Measurements from ENCODE around the gene LMLN. TPM values are rescaled to one million over a fixed set of nuclear protein-coding genes. Genes with fewer than 3 reads are reported as not detected.

The LMLN gene
- total and polyA plus RNA-seq, 4 donors = 2.4 to 17.2 (median 8.2) TPM

DNA sequence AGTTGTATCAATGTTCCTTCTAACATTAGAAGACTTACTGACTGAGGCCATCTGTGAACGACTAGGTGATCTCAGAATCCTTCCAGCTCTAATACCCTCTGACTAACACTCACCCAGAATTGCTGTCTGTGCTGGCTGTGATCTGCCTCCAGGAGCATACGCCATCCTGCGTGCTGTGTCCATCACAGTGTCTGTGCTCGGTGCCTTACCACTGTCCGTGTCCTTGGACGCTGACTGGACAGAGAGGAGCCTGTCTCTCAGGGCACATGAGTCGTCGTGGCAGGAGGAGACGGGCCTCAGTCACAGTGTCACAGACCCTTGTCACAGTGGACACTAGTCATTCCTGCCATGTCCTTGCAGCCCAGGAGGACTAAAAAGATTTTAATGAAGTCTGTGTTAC, 83.1 kb downstream of the LMLN start:
- ATAC-seq (ENCODE audit: insufficient read depth, low FRiP score) (no peak), DNase-seq (no peak)
- 93 to 94% methylated on average over 9 of the region's 9 CpGs for WGBS, 2 donors
- no peak for TF ChIP-seq CTCF (IDR thresholded peaks at IDR 0.05; ENCODE audit: control extremely low read depth, extremely low read depth)
- H3K9me3 ChIP-seq (ENCODE audit: control insufficient read depth in 4 of 4, insufficient read depth in 3 of 4, low read length in 3 of 4) = peaks cover 0 to 3% (median 0%) of the 10 kb centered on the region in 4 donors
- H3K27me3 ChIP-seq (ENCODE audit: control insufficient read depth in 3 of 3, insufficient read depth in 3 of 3, low read length in 2 of 3) = no peaks in the 10 kb centered on the region
- H3K9ac ChIP-seq (ENCODE audit: insufficient read depth in 1 of 2, low read length in 2 of 2) = no peak overlapping the region
- no peak overlapping the region for H3K27ac ChIP-seq (ENCODE audit: low read depth in 1 of 2, low read length in 1 of 2)
- H3K36me3 ChIP-seq (ENCODE audit: control insufficient read depth in 4 of 4, insufficient read depth in 4 of 4, low read length in 4 of 4) = peaks cover 0 to 7% (median 6%) of the 10 kb centered on the region in 4 donors
- H3K4me1 ChIP-seq (ENCODE audit: control insufficient read depth in 5 of 5, insufficient read depth in 5 of 5, low read length in 5 of 5) = no peaks in the 10 kb centered on the region
- H3K4me3 ChIP-seq = no peak overlapping the region

DNA sequence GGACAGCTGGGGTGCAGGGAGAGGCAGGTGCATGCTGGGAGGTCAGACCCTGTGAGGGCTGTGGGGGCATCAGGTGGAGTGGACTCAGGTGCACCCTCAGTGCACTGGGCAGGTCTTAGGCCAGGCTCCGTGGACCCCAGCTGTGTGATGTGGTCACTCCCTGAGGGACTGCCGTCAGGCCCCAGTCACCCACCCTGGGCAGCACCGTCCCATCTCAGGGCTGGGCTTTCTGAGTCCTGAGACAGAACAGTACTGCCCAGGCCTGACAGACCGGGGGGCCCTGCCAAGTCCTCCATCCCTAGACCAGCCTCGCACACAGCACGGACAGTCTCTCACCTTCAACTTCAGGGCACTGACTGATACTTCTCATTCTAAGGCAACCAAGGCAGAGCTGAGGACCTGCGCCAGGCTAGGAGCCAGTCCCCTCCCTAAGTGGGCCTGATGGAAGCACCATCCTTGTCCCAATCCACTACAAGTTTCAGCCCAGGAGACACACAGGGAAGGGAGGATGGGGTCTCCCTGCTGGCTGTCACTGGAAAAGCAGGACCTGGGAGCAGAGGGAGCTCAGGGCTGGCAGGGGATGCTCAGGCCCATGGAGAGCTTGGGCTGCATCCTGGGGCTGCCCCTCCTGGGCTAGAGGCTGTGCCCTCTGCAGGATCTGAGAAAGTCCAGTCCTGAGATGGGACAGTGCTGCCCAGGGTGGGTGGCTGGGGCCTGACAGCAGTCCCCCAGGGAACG, 86.3 kb downstream of the LMLN start:
- H3K9me3 ChIP-seq (ENCODE audit: control insufficient read depth in 4 of 4, insufficient read depth in 3 of 4, low read length in 3 of 4) = peaks cover 0 to 8% (median 0%) of the 10 kb centered on the region in 4 donors
- no peaks in the 10 kb centered on the region for H3K4me1 ChIP-seq (ENCODE audit: control insufficient read depth in 5 of 5, insufficient read depth in 5 of 5, low read length in 5 of 5)
- DNase-seq (no peak), ATAC-seq (ENCODE audit: insufficient read depth, low FRiP score) (no peak)
- no peaks in the 10 kb centered on the region for H3K27me3 ChIP-seq (ENCODE audit: control insufficient read depth in 3 of 3, insufficient read depth in 3 of 3, low read length in 2 of 3)
- H3K27ac ChIP-seq (ENCODE audit: low read depth in 1 of 2, low read length in 1 of 2) = no peak overlapping the region
- TF ChIP-seq CTCF (IDR thresholded peaks at IDR 0.05; ENCODE audit: control extremely low read depth, extremely low read depth) = no peak
- no peaks in the 10 kb centered on the region for H3K36me3 ChIP-seq (ENCODE audit: control insufficient read depth in 4 of 4, insufficient read depth in 4 of 4, low read length in 4 of 4)
- H3K4me3 ChIP-seq = no peak overlapping the region
- WGBS, 2 donors = 96 to 99% methylated on average over 8 of the region's 8 CpGs
- no peak overlapping the region for H3K9ac ChIP-seq (ENCODE audit: insufficient read depth in 1 of 2, low read length in 2 of 2)

DNA sequence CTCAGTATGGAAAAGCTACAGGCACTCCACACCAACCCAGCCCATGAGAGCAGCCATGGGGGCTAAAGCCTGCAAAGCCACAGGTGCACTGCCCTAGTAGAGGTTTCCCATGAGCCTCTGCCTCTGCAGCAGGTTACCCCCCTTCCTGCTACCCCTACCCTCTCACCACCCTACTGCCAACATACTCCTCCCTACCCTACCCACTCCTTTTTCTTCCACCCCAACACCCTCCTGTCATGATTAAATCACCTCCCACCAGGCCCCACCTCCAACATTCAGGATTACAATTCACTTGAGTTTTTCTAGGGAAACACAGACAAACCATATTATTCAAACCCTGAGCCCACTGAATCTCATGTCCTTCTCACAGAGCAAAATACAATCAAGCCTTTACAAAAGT, 88.4 kb downstream of the LMLN start:
- no peak for ATAC-seq (ENCODE audit: insufficient read depth, low FRiP score)
- Histone ChIP-seq H3K36me3 (ENCODE audit: control insufficient read depth in 4 of 4, insufficient read depth in 4 of 4, low read length in 4 of 4) (no peaks in the 10 kb centered on the region), H3K27ac (ENCODE audit: low read depth in 1 of 2, low read length in 1 of 2) (no peak overlapping the region)

More for the DNA sequence above, 88.4 kb downstream of the LMLN start:
- no peaks in the 10 kb centered on the region for H3K27me3 ChIP-seq (ENCODE audit: control insufficient read depth in 3 of 3, insufficient read depth in 3 of 3, low read length in 2 of 3)
- no peak overlapping the region for H3K4me3 ChIP-seq
- H3K4me1 ChIP-seq (ENCODE audit: control insufficient read depth in 5 of 5, insufficient read depth in 5 of 5, low read length in 5 of 5) = no peaks in the 10 kb centered on the region
- peaks cover 0 to 8% (median 0%) of the 10 kb centered on the region in 4 donors for H3K9me3 ChIP-seq (ENCODE audit: control insufficient read depth in 4 of 4, insufficient read depth in 3 of 4, low read length in 3 of 4)
- no peak overlapping the region for H3K9ac ChIP-seq (ENCODE audit: insufficient read depth in 1 of 2, low read length in 2 of 2)
- TF ChIP-seq CTCF (IDR thresholded peaks at IDR 0.05; ENCODE audit: control extremely low read depth, extremely low read depth) = no peak
- no peak for DNase-seq

Measured in lung (tissue), 12 donors.